ENCODE measurements around the gene TRAPPC2L. TPM values are rescaled to one million over a fixed set of nuclear protein-coding genes. Genes with fewer than 3 reads are reported as not detected.
"Not testable (repeated sequence)": the region's sequence is repeated elsewhere in the genome, so short reads cannot be mapped to it uniquely, and the experiment has no call there.

TRAPPC2L gene
- total RNA-seq, 1 experiment from 2014 or later: 86.0 TPM

GRCh38 chr16:88817785-88818574, 38.9 kb upstream of the TRAPPC2L start:
- DNase-seq (ENCODE audit: low spot score): no peak
- in situ Hi-C loops (cut with HindIII; ENCODE audit: low sequenced_read_pairs): no loop called here

DNA sequence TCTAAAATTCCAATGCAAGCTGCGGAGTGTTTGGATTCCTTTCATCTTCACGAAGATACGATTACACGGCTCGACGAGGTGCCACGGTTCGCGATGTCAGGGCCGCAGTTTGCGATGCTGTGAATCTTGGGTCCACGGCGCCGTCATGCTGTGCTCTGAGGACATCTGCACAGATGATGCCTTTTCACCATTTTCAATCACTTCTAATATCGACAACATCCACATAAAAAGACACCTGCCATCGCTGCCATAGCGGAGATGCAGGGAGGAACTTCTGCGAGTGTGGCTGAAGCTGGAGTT, 38.4 kb upstream of the TRAPPC2L start:
- in situ Hi-C loops (cut with HindIII; ENCODE audit: low sequenced_read_pairs): no loop called here
- no peak for DNase-seq (ENCODE audit: low spot score)

DNA sequence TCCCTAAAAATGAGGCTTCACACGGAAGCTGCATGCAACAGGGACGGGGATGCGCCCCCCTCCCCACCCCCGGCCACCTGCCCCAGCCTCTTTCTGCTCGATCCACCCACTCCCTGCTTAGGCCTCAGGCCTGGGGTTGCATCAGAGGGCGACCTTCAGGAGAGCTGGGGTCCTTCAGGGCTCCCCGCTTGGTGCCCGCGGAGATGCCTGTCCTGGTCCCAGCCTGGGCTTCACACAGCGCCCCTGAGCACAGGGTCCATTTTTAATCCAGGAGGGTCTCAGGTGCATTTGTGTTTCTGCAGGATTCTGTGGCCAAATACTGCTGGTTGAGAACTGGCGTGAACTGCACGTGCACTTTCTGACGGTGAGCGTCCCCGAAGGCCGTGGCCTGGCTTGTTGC, 37.8 kb upstream of the TRAPPC2L start:
- no peak for DNase-seq (ENCODE audit: low spot score)
- in situ Hi-C loops (cut with HindIII; ENCODE audit: low sequenced_read_pairs): no loop called here

DNA sequence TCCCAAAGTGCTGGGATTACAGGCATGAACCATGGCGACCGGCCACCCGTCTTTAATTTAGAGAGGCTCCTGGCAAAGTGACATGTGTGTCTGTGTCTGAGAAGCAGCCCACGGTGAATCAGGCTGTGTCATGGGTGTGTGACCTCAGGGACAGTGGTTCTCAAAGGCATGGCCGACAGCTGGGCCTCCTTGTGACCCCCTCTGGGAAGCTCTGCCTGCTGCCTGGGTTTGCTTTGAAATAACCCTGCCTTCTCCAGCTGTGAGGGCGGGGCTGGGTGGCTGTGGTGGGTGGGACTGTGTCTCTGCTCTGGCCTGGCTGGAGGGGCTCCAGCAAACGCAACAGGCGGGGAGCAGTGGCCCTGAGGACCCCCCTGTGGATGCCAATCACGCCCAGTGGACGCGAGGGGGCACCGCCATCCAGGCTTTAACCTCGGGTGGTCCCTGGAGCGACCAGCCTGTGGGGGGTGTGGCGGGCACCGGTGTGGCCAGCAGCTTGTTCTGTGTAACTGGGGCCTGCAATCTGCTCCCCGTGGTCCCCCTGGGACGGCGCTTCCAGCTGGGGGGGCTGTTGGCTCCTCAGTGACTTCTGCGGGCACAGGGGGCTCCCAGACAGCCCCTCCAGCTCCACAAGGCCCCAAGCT, 36.4 kb upstream of the TRAPPC2L start:
- no peak for DNase-seq (ENCODE audit: low spot score)
- in situ Hi-C loops (cut with HindIII; ENCODE audit: low sequenced_read_pairs): no loop called here

- in situ Hi-C loops (cut with HindIII; ENCODE audit: low sequenced_read_pairs): no loop called here
- DNase-seq (ENCODE audit: low spot score): no peak
These were observed 35.6 kb upstream of the TRAPPC2L start for GRCh38 chr16:88821168-88821850.

GRCh38 chr16:88822281-88823040, 34.5 kb upstream of the TRAPPC2L start:
- in situ Hi-C loops (cut with HindIII; ENCODE audit: low sequenced_read_pairs): no loop called here
- DNase-seq (ENCODE audit: low spot score): no peak

GRCh38 chr16:88823646-88824045, 33.3 kb upstream of the TRAPPC2L start:
- DNase-seq (ENCODE audit: low spot score); in situ Hi-C loops (cut with HindIII; ENCODE audit: low sequenced_read_pairs): not testable (repeated sequence)

GRCh38 chr16:88824256-88825077, 32.5 kb upstream of the TRAPPC2L start:
- DNase-seq (ENCODE audit: low spot score): no peak
- in situ Hi-C loops (cut with HindIII; ENCODE audit: low sequenced_read_pairs): no loop called here

DNA sequence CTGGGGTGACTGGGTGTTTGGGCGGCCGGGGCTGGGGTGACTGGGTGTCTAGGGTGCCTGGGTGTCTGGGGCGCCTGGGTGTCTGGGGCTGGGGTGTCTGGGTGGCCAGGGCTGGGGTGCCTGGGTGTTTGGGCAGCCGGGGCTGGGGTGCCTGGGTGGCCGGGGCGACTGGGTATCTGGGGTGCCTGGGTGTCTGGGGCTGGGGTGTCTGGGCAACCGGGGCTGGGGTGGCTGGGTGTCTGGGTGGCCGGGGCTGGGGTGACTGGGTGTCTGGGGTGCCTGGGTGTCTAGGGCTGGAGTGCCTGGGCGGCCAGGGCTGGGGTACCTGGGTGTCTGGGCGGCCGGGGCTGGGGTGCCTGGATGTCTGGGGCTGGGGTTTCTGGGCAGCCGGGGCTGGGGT, 31.8 kb upstream of the TRAPPC2L start:
- no peak for DNase-seq (ENCODE audit: low spot score)
- in situ Hi-C loops (cut with HindIII; ENCODE audit: low sequenced_read_pairs): no loop called here

DNA sequence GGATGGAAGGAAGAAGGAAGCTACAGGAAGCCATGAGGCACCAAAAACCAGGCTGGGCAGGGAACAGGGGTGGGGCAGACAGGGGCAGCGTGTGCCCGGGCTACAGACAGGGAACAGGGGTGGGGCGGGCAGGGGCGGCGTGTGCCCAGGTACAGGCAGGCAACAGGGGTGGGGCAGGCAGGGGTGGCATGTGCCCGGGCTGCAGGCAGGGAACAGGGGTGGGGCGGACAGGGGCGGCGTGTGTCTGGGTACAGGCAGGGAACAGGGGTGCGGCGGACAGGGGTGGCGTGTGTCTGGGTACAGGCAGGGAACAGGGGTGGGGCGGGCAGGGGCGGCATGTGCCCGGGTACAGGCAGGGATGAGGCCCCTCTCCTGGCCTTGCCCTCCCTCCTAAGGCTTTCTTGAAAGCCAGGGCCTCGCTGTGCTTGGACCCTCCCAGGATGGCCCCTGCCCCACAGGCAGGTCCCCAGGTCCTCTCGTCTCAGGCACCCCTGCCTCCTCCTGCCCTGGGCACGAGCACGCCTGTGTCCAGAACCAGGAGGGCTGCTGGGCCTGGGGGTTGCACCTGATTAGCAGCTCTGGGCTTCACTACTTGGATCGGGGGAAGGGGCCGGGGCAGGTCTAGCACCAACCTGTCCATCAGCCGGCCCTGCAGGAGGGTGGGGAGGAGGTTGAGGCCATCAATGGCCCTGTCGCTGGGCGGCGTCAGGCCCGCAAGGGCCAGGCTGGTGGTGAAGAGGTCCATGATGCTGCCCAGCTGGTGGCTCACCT, 30.7 kb upstream of the TRAPPC2L start:
- DNase-seq (ENCODE audit: low spot score): no peak
- in situ Hi-C loops (cut with HindIII; ENCODE audit: low sequenced_read_pairs): no loop called here

DNA sequence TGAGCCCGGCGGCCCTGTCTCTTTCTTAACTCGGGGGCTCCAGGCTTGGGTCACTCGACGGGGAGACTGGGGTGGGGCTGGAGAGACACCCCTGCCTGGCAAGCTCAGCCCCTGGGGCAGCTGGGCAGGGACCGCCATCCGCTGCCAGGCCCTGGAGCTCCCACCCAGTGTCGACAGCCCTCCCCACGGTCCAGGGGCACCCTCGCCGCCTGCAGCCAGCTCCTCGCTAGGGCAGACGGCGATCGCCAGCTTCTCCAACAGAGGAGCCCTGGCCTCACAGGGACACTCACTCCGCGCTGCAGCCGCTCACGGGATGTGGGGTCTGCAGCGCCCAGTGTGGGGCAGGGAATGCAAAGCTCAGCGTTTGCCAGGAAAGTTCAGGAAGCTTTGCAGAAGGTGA, 29.2 kb upstream of the TRAPPC2L start:
- no peak for DNase-seq (ENCODE audit: low spot score)
- in situ Hi-C loops (cut with HindIII; ENCODE audit: low sequenced_read_pairs): no loop called here

GRCh38 chr16:88828711-88829110, 28.2 kb upstream of the TRAPPC2L start:
- in situ Hi-C loops (cut with HindIII; ENCODE audit: low sequenced_read_pairs): no loop called here
- DNase-seq (ENCODE audit: low spot score): no peak

- no peak for DNase-seq (ENCODE audit: low spot score)
- in situ Hi-C loops (cut with HindIII; ENCODE audit: low sequenced_read_pairs): no loop called here
These were observed 26.7 kb upstream of the TRAPPC2L start for GRCh38 chr16:88830258-88830657.

- no peak for DNase-seq (ENCODE audit: low spot score)
- in situ Hi-C loops (cut with HindIII; ENCODE audit: low sequenced_read_pairs): no loop called here
These were observed 26.1 kb upstream of the TRAPPC2L start for GRCh38 chr16:88830783-88831182.

DNA sequence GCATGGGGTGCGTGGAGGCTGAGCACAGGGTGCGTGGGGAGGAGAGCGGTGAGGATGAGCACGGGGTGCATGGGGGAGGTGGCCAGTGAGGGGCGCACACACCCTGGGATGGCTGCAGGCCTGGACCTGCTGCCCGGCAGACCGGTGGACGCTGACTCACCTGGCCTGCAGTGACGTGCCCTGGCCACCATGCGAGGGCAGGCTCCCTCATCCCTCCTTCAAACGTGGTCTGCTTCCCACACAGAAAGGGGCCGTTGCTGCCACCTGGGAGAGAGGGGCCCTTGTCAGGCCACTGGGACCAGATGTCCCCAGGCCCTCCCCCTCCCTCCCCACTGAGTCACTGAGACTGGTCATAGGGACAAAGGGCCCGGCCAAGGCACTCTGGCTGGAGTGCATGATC, 25.1 kb upstream of the TRAPPC2L start:
- in situ Hi-C loops (cut with HindIII; ENCODE audit: low sequenced_read_pairs): no loop called here
- no peak for DNase-seq (ENCODE audit: low spot score)

DNA sequence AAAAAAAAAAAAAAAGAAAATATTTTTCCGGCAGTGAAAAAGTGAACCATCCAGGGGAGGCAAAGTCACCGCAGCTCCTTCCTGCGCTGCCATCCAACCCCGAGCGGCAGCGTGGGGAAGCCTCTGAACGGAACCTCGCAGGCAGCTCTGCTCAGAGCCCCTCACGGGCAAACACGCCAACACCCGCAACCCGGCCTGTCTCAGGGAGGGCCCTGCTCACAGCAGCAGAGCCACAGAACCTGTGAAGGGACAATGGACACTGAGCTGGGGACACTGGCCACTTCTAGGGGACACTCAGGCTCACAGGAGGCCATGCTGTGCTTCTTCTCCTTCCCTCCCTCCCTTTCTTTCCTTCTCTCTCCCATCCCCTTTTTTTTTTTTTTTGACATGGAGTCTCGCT, 23.8 kb upstream of the TRAPPC2L start:
- no peak for DNase-seq (ENCODE audit: low spot score)
- in situ Hi-C loops (cut with HindIII; ENCODE audit: low sequenced_read_pairs): no loop called here

- in situ Hi-C loops (cut with HindIII; ENCODE audit: low sequenced_read_pairs): no loop called here
- DNase-seq (ENCODE audit: low spot score): no peak
These were observed 22.3 kb upstream of the TRAPPC2L start for GRCh38 chr16:88834670-88835069.

GRCh38 chr16:88835383-88835782, 21.5 kb upstream of the TRAPPC2L start:
- DNase-seq (ENCODE audit: low spot score): no peak
- in situ Hi-C loops (cut with HindIII; ENCODE audit: low sequenced_read_pairs): no loop called here

All from G401 (cell line).